CD14-positive monocyte (primary cell): Measurements from ENCODE around the gene NEK6. TPM values are rescaled to one million over a fixed set of nuclear protein-coding genes. Genes with fewer than 3 reads are reported as not detected.

ENCODE experiments used
- DNase-seq, 3 donors: peaks; one replicate each; pipeline ENCODE4 v3.0.0-alpha.2; 2011 to 2022
- H2AFZ ChIP-seq: 2 replicates; pipeline ENCODE4 v1.6.0; 2012; ENCODE audit warnings: mild to moderate bottlenecking, low read depth, low read length, inconsistent platforms; ENCODE audit not compliant: insufficient read depth, poor library complexity, severe bottlenecking
- H3K27ac ChIP-seq, 2 donors: 1 replicate in 1 of 2; 2 replicates in 1 of 2; pipeline ENCODE4 v1.5.1; 2012 to 2013; ENCODE audit warnings: low read length in 2 of 2, control low read depth in 1 of 2, inconsistent platforms in 1 of 2, low read depth in 1 of 2, mild to moderate bottlenecking in 1 of 2
- H3K27me3 ChIP-seq, 2 donors: one replicate each; pipeline versions ENCODE4 v1.6.0 to v1.6.1; 2011 to 2013; ENCODE audit warnings: low read length in 2 of 2; ENCODE audit not compliant: control insufficient read depth in 2 of 2, insufficient read depth in 2 of 2
- H3K36me3 ChIP-seq, 2 donors: replicated peaks in 1 of 2; 1 replicate in 1 of 2; 2 replicates in 1 of 2; pipeline versions ENCODE4 v1.5.1 to v1.6.1; 2012 to 2013; ENCODE audit warnings: low read length in 2 of 2, control low read depth in 1 of 2, inconsistent platforms in 1 of 2, mild to moderate bottlenecking in 1 of 2; ENCODE audit not compliant: insufficient read depth in 2 of 2, control insufficient read depth in 1 of 2
- H3K4me1 ChIP-seq, 2 donors: 1 replicate in 1 of 2; 2 replicates in 1 of 2; pipeline versions ENCODE4 v1.5.1 to v1.6.1; 2012 to 2013; ENCODE audit warnings: low read length in 2 of 2, control low read depth in 1 of 2, inconsistent platforms in 1 of 2, mild to moderate bottlenecking in 1 of 2, moderate library complexity in 1 of 2; ENCODE audit not compliant: insufficient read depth in 2 of 2, control insufficient read depth in 1 of 2
- H3K4me2 ChIP-seq: replicated peaks from 2 replicates; pipeline ENCODE3; 2012; ENCODE audit warnings: low read length, moderate library complexity, mild to moderate bottlenecking; ENCODE audit not compliant: poor library complexity, severe bottlenecking; ENCODE audit errors: extremely low read depth
- H3K4me3 ChIP-seq, 3 experiments: fragments of 200-600 bp in 1 of 3; sonication (generic) in 1 of 3; replicated peaks in 1 of 3; 1 replicate in 2 of 3; 2 replicates in 1 of 3; pipeline ENCODE4 v1.5.1; 2011 to 2013; ENCODE audit warnings: low read length in 3 of 3, mild to moderate bottlenecking in 3 of 3, control low read depth in 2 of 3, low read depth in 2 of 3, inconsistent platforms in 1 of 3, moderate library complexity in 1 of 3
- H3K79me2 ChIP-seq: 2 replicates; pipeline ENCODE4 v1.6.0; 2012; ENCODE audit warnings: mild to moderate bottlenecking, control low read depth, inconsistent platforms, low read length, moderate library complexity; ENCODE audit not compliant: insufficient read depth
- H3K9ac ChIP-seq: 2 replicates; pipeline ENCODE4 v1.6.0; 2017; ENCODE audit warnings: low read length, mild to moderate bottlenecking; ENCODE audit not compliant: insufficient read depth, poor library complexity, severe bottlenecking
- H3K9me3 ChIP-seq, 2 donors: replicated peaks in 1 of 2; 1 replicate in 1 of 2; 2 replicates in 1 of 2; pipeline versions ENCODE4 v1.5.1 to v1.6.1; 2012 to 2013; ENCODE audit warnings: low read length in 2 of 2, control low read depth in 1 of 2; ENCODE audit not compliant: control insufficient read depth in 1 of 2, insufficient read depth in 1 of 2
- H4K20me1 ChIP-seq: 2 replicates; pipeline ENCODE4 v1.6.0; 2012; ENCODE audit warnings: mild to moderate bottlenecking, low read length, control low read depth, moderate library complexity; ENCODE audit not compliant: insufficient read depth
- H3K27ac Mint-ChIP-seq, 7 donors: one replicate each; pipeline ENCODE4 v1.8.0; 2020; ENCODE audit warnings: mild to moderate bottlenecking in 7 of 7, mixed read lengths in 7 of 7, moderate library complexity in 6 of 7, inconsistent platforms in 2 of 7
- H3K27me3 Mint-ChIP-seq, 3 donors: one replicate each; pipeline ENCODE4 v1.8.0; 2021 to 2022; ENCODE audit warnings: low read depth in 3 of 3, mild to moderate bottlenecking in 3 of 3, mixed read lengths in 3 of 3, moderate library complexity in 3 of 3, inconsistent platforms in 1 of 3
- H3K36me3 Mint-ChIP-seq, 2 donors: one replicate each; pipeline ENCODE4 v1.8.0; 2020; ENCODE audit warnings: mixed read lengths in 2 of 2, inconsistent platforms in 1 of 2, mild to moderate bottlenecking in 1 of 2
- H3K4me1 Mint-ChIP-seq: one replicate; pipeline ENCODE4 v1.8.0; 2020; ENCODE audit warnings: mild to moderate bottlenecking, mixed read lengths
- H3K4me3 Mint-ChIP-seq, 2 donors: one replicate each; pipeline ENCODE4 v1.8.0; 2020; ENCODE audit warnings: mild to moderate bottlenecking in 2 of 2, mixed read lengths in 2 of 2, moderate library complexity in 1 of 2
- H3K9me3 Mint-ChIP-seq, 7 donors: one replicate each; pipeline ENCODE4 v1.8.0; 2020 to 2022; ENCODE audit warnings: mixed read lengths in 7 of 7, mild to moderate bottlenecking in 6 of 7, moderate library complexity in 6 of 7, inconsistent platforms in 2 of 7
- WGBS: methylation state at CpG from one replicate; pipeline ENCODE4 v1.1.5; 2013; ENCODE audit warnings: missing lambda C conversion rate; ENCODE audit not compliant: insufficient coverage; 5-methylcytosine and 5-hydroxymethylcytosine counted together
- intact Hi-C, 2 donors: fragments of 100-400 bp; cut with micrococcal nuclease; formaldehyde crosslinking; loops; one replicate each; pipeline versions ENCODE4 v1.15.0 to v1.15.1; 2023
- polyA plus RNA-seq, 3 donors: library from polyadenylated mRNA; depleted of rRNA in 1 of 3; unstranded in 2 of 3; stranded (reverse) in 1 of 3; fragments of 300-500 nt in 2 of 3; fragments of >200 nt in 1 of 3; fragmentation: Illumina TruSeq in 2 of 3; gene quantifications; 1 replicate in 2 of 3; 2 replicates in 1 of 3; pipeline ENCODE4 v1.2.3, GENCODE V29; 2012 to 2021
- TF ChIP-seq, protein P1 (sequence below): fragments of 200-600 bp; IDR thresholded peaks from one replicate; pipeline ENCODE4 v1.8.0; 2022; ENCODE audit warnings: antibody characterized with exemption, mild to moderate bottlenecking

Gene NEK6
- polyA plus RNA-seq, 3 donors = 26.1 to 46.0 (median 35.8) TPM

- peaks cover 7% of the 10 kb centered on the region for H3K4me1 Mint-ChIP-seq
- Histone ChIP-seq H4K20me1 (peaks cover 99% of the 10 kb centered on the region), H3K36me3 (peaks cover 86 to 94% of the 10 kb centered on the region in 2 donors), H3K4me3 (no peak overlapping the region), H3K9me3 (no peaks in the 10 kb centered on the region), H3K4me1 (peaks cover 2 to 4% of the 10 kb centered on the region in 2 donors), H3K79me2 (peaks cover 51% of the 10 kb centered on the region), H3K27me3 (no peaks in the 10 kb centered on the region), H3K4me2 (no peak overlapping the region), H3K27ac (peak overlapping the region in 1 of 2 donors; percentile 31), H2AFZ (no peak overlapping the region), H3K9ac (no peak overlapping the region)
- peak overlapping the region in 1 of 7 donors; percentile 73 for H3K27ac Mint-ChIP-seq
- no peak for DNase-seq
- peaks cover 62 to 98% of the 10 kb centered on the region in 2 donors for H3K36me3 Mint-ChIP-seq
- H3K4me3 Mint-ChIP-seq = no peak overlapping the region
- intact Hi-C loops = no loop called here
- no peaks in the 10 kb centered on the region for H3K27me3 Mint-ChIP-seq
- TF ChIP-seq, protein P1, sequence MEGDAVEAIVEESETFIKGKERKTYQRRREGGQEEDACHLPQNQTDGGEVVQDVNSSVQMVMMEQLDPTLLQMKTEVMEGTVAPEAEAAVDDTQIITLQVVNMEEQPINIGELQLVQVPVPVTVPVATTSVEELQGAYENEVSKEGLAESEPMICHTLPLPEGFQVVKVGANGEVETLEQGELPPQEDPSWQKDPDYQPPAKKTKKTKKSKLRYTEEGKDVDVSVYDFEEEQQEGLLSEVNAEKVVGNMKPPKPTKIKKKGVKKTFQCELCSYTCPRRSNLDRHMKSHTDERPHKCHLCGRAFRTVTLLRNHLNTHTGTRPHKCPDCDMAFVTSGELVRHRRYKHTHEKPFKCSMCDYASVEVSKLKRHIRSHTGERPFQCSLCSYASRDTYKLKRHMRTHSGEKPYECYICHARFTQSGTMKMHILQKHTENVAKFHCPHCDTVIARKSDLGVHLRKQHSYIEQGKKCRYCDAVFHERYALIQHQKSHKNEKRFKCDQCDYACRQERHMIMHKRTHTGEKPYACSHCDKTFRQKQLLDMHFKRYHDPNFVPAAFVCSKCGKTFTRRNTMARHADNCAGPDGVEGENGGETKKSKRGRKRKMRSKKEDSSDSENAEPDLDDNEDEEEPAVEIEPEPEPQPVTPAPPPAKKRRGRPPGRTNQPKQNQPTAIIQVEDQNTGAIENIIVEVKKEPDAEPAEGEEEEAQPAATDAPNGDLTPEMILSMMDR = no peak
- H3K9me3 Mint-ChIP-seq = peaks cover 0 to 2% (median 0%) of the 10 kb centered on the region in 7 donors
- WGBS = 100% methylated on average over 2 of the region's 5 CpGs
Observed at GRCh38 chr9:124311283-124311682, 53.5 kb downstream of the NEK6 start.

- H3K4me1 Mint-ChIP-seq = peaks cover 2% of the 10 kb centered on the region
Observed at GRCh38 chr9:124312290-124313265, 54.8 kb downstream of the NEK6 start.

More at GRCh38 chr9:124312290-124313265, 54.8 kb downstream of the NEK6 start:
- no peak overlapping the region for H3K4me2 ChIP-seq
- Mint-ChIP-seq H3K27ac (peak overlapping the region in 4 of 7 donors; percentile 1 to 64 (median 54)), H3K9me3 (peaks cover 0 to 2% (median 0%) of the 10 kb centered on the region in 7 donors), H3K27me3 (no peaks in the 10 kb centered on the region), H3K36me3 (peaks cover 68 to 98% of the 10 kb centered on the region in 2 donors), H3K4me3 (no peak overlapping the region)
- H3K9me3 ChIP-seq = no peaks in the 10 kb centered on the region
- no peak overlapping the region for H3K9ac ChIP-seq
- peaks cover 87 to 100% of the 10 kb centered on the region in 2 donors for H3K36me3 ChIP-seq
- H3K79me2 ChIP-seq = peaks cover 38% of the 10 kb centered on the region
- intact Hi-C loops = no loop called here
- H3K27ac ChIP-seq = no peak overlapping the region
- DNase-seq = no peak
- peaks cover 99% of the 10 kb centered on the region for H4K20me1 ChIP-seq
- WGBS = 89% methylated on average over 21 of the region's 27 CpGs
- H3K4me1 ChIP-seq = no peaks in the 10 kb centered on the region
- no peaks in the 10 kb centered on the region for H3K27me3 ChIP-seq
- H2AFZ ChIP-seq = no peak overlapping the region
- H3K4me3 ChIP-seq = no peak overlapping the region
- TF ChIP-seq, protein P1 = no peak
